ENCODE data around the gene RAD54L.

DNA sequence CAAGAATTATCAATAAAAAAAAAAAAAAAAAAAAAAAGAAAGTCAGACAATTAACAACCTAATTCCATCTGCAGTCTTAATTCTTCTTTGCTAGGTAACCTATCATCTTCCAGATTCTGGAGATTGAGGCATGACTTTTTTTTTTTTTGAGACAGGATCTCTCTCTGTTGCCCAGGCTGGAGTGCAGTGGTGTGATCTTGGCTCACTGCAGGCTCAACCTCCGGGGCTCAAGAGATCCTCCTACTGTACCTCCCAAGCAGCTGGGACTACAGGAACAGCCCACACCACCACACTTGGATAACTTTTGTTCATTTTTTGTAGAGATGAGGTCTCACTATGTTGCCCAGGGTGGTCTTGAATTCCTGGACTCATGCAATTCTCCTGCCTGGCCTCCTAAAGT is 4.6 kb upstream of the RAD54L start:
- TF ChIP-seq POLR2A (IDR thresholded peaks at IDR 0.05; ENCODE audit: low read depth, low read length) (no peak), PAX5 (IDR thresholded peaks at IDR 0.05; ENCODE audit: insufficient read depth, low read length, severe bottlenecking) (no peak), POU2F2 (IDR thresholded peaks at IDR 0.05; ENCODE audit: low read depth, low read length) (no peak), TAF1 (IDR thresholded peaks at IDR 0.05; ENCODE audit: low read depth, low read length) (no peak), POLR2AphosphoS5 (IDR thresholded peaks at IDR 0.05; ENCODE audit: low read depth, low read length) (no peak), SPI1 (IDR thresholded peaks at IDR 0.05; ENCODE audit: low read depth, low read length) (no peak)

Measured in GM12891 (cell line).